ENCODE measurements around the gene UBAP1L.
A peak's percentile ranks its signal among the peaks of the same experiment; 100 is the strongest.
"Not testable (repeated sequence)": the region's sequence is repeated elsewhere in the genome, so short reads cannot be mapped to it uniquely, and the experiment has no call there.

Gene UBAP1L

DNA sequence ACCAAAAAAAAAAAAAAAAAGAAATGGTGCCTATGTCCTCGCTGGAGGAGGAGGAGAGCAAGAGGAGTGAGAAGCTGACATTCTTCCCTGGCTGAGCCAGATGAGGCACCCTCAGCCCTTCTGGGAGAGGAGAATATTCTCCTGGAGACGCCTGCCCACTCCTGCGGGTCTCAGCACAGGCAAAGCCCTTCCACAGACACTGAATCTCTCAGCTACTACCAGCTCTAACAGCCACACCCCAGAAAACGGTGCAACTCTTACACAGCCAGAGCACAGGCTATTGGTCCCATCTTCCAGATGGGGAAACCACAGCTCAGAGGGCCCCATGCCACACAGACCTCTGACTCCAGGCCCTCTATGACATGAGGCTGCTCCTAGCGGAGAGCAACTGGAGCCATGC, 52.9 kb downstream of the UBAP1L start:
- DNase-seq, result no peak

DNA sequence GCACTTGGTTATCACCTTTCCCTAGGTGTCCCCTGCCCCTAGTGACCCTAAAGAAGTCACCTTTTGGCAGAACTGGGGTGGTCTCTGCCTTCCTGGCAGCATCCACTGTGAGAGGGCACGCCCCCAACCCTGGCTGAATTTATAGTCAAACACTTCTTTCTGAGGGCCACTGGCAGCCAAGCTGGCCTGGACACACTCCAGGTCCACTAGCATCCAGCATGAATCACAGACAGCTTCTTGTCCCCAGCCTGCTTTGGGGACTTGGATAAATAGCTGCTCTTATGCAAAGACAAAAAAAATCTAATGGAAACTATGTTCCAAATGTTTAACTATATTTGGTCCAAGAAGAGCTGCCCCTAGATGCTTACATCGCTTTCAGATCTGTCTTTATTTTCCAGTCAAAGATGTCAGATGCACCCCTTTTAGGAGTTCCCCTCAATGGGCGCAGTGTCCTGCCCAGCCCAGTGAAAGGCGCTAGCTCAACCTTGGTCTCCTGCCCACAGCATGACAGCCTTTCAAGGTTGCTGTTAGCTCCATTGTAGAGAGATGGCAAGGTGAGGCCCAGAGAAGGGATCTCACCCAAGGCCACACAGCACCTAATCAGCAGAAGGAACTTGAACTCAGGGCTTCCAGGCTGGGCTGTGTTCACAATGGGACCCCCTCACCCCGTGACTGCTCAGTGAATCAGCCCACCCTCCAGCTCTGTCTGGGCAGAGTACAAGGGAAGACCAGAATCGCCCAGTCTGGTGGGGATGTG, 54.2 kb downstream of the UBAP1L start:
- no peak for DNase-seq

DNA sequence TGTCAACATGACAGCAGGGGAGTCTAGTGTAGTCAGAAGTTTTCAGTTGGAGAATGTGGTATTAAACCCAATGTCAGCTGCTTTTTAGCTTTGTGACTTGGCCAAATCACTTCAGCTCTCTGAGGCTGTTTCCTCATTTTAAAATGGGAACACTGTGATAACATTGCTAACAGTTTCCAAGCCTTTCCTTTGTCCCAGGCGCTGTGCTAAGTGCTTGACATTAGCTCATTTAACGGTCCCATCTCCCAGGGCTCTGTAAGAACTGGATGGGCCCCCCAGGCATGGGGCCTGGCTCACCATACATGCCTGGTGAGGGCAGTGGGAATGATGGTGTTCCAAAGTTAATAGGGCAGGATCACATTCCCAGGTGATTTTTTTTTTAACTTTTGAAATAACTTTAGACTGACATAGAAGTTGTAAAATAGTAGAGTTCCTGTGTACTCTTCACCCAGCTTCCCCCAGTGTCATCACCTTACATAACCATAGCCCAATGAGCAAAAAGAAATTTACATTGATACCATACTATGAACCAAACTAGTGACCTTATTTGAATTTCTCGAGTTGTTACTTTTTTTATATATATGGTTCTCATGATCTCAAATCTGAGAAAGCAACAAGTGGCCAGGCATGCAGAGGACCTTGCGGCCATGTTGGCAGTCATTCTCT, 54.9 kb downstream of the UBAP1L start:
- DNase-seq, result no peak

DNA sequence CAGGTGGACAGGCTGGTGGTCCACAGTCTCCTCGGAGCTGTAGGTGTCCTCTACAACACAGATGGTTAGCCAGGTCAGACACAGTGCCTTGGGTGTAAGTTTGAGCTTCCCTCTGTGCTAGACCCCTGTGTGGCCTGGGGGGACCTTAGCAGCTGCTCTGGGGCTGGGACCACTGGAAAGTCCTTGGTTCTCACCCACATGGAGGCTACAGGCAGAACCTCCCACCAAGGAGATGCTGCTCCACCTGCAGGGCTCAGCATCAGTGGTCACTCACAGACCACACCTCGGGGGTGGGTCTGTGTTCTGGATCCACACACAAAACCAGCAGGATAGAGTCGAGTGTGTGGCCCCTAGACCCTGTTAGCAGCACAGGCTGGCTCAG, 55.6 kb downstream of the UBAP1L start:
- no peak for DNase-seq

DNA sequence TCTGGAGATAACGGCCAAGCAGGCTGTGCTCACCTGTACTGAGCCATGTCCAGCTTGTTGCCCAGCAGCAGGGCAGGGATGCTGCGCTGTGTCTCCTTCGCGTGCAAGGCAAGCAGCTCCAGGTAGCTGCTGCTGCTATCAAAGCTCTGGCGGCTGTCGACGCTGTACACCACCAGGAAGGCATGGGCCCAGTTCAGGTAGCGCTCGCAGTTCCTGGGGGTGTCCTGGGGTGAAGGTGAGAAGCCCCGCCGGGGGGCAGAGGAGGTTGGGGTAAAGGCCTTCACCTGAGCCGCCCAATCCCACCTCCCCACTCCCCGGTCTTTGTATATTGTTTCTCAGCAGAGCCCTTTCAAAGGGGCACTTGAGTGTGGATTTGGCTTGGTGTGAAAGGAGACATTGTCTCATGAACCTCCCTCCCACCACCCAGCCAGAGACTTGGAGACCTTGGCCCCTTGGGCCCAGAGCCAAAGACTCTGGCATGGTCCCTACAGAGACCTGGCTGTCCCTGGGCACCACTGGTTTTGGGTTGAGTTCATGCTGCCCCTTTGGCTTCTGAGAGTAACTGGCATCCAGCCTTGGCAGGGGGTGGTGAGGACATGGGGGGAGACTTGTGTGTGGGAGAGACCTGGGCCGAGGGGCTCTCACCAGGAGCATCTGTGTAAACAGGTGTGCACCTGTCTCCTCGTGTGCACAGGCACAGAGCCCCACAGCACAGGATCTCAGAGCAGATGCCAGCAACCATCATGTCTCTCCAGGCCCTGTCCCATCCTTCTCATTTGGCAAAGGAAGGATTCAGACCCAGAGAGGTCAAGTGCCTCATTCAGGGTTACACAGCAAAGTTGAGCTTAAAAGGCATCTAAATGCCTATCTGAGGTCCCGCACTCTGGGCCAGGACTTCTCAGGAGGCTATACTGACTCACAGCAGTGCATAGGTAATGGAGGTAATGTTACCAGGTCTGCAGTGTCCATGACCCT, 56.3 kb downstream of the UBAP1L start:
- no peak for DNase-seq

DNA sequence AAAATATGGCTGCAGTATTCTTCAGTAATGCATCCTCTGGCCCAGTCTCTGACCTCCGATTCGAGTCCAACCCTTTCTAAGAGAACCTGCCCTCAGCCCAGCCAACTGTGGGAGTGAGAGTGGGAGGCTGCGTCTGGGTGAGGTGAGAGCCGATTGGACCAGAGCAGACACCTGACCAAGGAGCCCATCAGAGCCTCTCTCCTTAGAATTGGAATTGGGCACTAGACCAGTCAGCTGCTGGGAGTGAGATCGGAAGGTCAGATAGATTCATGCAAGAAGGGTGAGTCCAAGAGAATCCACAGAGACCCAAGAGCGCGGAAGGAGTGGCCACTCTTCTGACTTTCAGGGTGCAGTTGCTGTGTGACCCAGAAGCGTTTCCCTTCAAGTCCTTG, 57.5 kb downstream of the UBAP1L start:
- no peak for DNase-seq

DNA sequence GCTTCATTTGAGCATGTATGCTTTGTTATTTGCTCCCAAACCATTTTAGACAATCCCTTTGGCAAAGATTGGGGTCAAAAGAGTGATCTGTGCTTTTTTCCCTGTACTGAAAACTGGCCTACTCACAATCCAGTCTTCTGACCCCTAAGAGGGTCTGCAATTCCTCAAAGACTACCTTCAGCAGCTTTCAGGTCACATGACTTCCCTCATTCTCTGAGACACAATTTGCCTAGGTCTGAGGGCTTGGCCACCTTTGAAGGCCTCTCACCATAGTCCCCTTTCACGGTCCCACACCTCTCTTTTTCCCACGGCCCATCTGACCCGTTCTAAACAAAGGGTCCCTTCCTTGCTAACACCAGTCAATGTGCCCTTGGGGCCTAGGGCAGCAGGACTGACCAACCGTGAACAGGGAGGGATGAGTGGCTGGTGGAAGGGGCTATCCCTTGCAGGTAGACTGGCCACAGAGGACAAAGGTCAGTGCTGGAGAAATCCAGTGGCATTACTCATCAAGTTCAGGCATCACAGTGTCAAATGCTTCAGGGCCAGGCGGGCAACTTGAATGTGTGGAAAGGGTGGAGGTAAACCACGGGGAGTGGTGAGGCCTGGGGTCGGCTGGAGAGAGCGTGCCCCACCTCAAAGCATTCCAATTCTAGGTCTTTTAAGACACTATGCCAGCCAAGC, 58.0 kb downstream of the UBAP1L start:
- no peak for DNase-seq

DNA sequence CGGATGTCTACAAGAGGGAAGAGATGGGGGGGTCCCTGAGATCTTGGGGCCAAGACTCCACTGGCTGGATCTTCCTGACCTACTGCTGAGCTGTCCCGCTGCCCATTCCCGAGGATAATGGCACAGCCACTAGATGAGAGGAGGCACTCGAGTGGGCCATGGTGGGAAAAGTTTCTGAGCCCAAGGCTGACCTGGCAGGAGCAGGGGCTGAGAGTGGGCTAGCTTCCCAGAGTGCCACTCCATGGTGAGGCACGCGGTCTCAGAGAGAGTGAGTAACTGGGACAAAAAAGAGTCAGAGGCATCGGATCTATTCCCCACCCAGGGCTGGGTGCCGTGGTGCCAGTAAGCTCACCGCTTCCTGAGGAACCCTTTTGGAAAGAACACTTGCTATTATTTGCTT, 58.9 kb downstream of the UBAP1L start:
- DNase-seq, result no peak

DNA sequence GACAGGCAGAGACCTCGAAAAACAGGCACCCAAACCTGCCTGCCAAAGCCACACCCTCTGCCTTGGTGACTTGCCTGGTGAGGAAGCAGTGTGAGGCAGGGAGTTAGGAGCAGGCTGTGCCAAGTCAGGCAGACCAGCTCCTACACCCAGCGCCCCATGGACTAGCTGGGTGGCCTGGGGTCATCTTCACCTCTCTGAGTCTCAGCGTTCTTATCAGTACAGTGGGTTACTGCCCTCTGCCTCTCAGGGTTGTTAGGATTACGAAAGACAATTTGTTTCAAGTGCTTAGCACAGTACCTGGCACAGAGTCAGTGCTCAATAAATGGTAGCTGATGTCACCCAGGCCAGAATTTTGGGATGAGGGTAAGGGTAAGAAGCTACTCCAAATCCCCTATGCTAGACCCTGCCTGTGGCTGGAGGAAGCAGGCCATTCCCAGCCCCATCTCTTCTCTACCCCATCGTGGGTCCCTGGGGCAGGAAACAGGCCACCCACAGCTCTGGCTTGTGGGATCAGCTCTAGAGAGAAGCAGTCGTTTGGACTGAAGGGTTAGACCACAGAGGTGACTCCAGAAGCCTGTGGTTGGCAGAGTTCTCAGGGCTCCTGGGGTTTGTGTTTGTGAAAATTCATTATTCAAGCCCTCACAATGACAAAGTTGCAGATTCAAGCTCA, 59.7 kb downstream of the UBAP1L start:
- no peak for DNase-seq

DNA sequence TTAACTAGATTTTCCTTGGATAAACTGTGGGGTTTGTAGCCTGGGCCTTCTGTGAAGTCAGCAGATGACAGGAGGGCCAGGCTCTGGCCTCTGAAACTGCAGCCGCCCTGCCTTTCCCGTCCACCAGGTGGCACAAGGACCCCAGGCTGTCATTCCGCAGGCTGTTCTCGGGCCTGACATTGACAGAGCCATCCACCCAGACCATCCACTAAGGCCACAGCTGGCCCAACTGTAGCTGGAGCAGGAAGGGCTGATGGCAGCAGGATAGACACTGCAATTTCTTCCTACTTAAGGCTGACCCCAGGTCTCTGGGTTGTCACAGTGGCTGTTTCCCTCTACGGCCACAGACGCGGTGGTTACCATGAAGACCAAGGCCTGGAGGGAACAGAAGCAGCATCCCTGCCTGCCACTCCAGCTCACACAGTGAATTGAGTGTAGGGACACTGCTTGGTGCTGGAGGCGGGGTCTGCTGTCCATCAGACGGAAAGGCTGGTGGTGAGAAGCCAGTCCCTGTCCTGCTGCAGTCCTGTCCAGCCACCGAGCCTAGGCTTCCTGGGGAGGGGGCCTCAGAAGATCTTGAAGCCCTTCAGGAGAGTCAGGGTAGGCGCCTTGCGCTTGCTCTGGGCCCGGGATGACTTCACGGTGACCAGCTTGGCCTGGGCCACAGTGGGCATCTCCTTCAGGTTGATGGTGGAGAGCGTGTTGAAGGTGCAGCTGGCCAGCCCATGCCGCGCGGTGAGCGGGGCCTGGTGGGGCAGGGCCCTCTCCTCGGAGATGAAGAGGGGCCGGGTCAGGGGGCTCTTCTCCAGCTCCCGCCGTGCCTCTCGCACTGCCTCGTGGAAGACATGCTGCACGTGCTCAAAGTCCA, 60.4 kb downstream of the UBAP1L start:
- DNase-seq, result no peak

DNA sequence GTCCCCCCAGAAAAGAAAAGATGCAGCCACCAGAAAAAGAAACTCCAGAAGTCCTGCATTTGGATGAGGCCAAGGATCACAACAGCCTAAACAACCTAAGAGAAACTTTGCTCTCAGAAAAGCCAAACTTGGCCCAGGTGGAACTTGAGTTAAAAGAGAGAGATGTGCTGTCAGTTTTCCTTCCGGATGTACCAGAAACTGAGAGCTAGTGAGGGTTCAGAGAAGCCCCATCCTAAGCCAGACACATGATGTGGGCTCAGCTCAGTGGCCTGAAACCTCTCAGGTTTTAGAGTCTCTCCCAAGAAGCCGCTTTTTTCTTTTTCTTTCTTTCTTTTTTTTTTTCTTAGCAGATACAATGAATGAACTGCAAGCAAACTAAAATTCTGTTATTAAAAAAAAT, 62.0 kb downstream of the UBAP1L start:
- DNase-seq, result no peak

DNA sequence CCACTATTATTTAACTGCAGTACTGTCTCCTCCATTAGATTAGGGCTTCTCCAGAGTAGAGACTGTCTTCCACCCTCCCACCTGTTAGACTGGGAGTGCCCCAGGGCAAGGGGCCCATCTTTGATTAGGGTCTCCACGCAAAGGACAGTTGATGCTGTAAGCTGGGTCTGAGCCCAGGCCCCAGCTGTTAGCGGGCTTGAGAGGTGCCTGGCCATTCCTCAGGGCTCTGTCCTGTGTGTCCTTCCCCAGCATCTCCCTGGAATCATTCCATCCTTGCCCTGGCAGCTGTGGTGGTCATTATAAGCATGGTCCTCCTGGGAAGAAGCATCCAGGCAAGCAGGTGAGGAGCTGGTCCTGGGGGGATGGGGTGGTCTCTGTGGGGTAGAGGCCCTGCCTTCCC, 63.7 kb downstream of the UBAP1L start:
- no peak for DNase-seq

DNA sequence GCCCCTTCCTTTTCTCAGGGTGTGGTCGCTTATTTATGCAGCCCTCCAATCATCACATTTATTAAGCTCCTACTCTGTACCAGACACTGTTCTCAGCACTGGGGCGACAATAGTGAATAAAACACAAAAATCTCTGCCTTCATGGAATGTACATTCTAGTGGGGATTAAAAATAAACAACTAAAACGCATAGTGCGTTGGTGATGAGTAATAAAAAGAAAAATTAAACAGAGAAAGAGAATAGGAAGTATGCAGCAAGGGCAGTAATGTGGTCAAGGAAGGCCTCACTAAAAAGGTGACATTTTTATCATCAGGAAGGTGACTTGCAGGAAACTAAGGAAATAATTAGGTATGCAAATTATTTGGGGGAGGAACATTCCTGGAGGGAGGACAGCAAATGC, 64.7 kb downstream of the UBAP1L start:
- no peak for DNase-seq

DNA sequence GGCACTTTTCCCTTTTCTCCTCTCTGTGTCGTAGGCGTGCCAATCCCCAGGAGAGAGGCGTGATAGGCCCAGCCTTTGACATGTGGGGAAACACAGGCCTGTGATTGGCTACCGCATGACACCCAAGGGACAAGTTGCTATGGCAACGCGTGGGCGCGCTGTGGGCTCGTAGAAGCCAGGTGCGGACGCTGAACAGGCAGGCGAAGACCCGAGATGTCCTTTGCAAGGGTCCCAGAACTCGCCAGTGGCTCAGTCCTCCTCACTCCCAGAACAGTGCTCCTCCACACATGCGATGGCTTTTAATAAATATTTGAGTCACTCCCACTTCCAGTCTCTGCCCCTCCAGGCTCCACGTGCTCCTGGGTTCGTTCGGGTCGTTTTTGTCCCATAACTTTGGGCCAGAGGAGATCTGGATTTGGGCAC, 65.6 kb downstream of the UBAP1L start:
- DNase-seq, result peak; percentile 80

DNA sequence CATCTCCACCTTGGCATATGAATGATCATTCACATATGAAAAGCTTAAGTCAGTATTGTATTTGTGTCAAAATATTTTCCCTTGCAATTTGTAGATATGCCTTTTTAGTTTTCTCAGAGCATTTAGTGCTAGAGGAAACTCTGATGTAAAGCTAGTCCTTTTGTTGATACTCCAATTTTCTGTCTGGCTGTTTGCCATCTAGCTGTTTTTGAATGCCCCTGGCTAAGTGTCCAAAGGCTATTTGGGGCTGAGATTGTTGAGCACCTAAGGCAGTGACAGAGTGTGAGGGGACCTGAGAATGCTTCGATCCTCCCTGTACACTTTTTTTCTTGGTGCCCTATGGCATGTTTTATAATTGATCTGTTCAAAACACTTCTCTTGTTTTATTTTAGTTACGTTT, 66.8 kb downstream of the UBAP1L start:
- no peak for DNase-seq

DNA sequence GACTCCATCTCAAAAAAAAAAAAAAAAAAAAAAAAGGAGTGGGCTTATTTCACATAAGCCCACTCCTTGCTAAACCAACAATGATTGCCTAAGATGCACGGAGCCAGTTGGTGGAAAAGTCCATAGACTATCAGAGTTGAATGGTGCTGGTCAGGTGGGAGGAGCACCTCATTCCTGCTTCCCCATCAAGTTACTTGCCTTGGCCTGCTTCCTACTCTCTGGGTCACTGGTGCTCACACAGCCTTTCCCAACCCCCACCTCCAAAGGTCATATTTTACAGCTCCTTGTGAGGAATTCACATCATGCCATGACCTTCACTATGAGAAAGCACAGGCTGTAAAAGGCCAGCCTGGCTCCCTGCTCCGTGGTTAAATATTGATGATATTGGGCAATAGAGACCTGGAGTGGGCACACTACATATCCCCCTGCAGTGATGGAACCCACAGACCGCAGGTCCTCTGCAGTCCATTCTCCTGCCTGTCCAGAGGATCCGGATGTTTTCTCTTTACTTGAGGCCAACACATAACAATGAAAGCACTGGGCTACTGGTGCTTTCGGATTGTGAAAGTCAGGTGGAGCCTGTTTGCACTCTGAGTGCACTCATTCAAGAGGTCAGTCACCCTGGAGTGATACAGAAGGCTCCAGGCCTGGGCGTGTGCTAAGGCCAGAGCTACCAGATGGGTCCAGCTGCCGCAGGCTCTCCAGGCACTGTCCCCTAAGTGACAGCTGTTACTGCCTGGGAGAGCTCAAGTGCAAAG, 70.1 kb downstream of the UBAP1L start, which contains the start of gene SLC51B:
SLC51B (plus strand) TSS at position 664 of the 758 bp plus-strand sequence. CDS start 4,618 bp downstream, outside the sequence.
- DNase-seq, result no peak

DNA sequence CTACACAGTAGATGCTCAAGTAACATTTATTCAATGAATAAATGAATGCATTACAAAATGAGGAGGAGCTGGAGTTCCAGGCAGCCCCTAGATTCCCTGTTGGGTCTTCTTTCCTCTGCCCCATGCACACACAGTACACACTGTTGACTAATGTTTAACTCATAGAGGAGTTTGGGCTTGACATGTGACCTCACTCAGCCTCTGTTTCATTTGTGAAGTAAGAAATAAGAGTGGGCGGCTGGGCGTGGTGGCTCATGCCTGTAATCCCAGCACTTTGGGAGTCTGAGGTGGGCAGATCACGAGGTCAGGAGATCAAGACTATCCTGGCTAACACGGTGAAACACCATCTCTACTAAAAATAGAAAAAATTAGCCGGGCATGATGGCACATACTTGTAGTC, 70.8 kb downstream of the UBAP1L start:
- DNase-seq, result not testable (repeated sequence)

DNA sequence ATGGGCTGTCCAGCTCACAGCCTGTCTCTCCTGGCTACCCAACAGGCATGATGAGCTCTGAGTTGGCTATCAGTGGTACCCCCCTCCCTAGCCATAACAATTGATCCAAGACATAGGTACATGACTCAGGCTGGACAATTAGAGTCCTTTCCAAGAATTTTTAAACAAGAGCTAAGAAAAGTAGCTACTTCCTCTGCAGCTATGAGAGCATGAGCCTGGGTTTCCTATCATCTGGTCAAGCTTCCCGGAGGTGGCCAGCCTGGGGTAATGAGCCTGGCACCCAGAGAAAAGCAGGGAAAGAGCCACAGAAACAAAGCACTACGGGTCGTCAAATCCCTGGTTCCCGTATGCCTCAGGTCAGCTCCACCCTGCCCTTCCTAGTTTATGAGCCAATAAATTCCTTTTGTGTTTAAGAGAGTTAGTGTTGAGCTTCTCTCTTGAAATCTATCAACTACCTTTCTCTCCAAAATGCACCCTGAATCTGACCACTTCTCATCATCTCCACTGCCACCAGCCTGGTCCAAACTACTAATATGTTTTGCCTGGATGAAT, 72.1 kb downstream of the UBAP1L start:
- no peak for DNase-seq

All from DMS79 (cell line).